ENCODE results near the gene EFNA3.

The EFNA3 gene

DNA sequence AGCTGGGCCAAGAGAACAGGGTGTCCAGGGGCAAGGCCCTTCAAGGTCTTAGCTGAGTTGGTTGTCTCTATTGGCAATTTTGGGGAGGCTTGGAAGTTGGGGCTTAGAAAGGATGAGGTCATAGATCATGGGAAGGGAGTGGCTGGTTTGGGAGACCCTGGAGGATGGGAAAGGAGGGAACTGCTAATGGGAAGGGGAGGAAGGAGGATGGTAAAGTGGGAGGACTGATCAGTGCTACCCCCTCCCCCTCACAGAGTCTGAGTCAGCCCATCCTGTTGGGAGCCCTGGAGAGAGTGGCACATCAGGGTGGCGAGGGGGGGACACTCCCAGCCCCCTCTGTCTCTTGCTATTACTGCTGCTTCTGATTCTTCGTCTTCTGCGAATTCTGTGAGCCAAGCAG is 10.0 kb upstream of the EFNA3 start:
- no peak for DNase-seq

DNA sequence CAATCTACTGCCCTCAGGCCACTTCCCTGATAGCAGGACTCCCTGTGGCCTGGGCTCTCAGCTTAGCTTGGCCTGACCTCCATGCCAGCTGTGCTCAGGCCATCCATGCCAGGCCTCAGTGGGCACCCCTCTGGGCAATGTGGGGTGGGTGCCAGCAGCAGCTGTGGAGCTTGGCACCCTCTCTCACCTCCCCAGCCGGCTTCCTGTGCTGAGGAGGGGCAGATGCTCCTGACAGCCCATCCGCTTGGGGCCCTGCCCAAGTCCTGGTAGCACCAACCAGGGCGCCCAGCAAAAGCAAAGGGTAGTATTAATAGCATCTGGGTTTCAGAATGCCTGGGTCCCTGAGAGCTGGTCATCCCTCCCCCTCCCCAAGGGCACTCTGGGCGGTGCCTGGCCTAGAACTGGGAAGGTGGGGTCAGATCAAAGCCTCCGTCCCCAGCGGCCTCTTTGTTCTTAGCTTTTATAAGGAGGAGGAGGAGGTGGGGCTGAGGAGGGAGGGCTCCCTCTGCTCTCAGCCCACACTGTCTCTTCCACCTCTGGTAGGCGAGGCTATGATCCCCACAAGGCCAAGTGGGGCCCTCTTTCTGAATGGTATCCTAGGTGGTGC is 9.0 kb upstream of the EFNA3 start:
- DNase-seq, result no peak

DNA sequence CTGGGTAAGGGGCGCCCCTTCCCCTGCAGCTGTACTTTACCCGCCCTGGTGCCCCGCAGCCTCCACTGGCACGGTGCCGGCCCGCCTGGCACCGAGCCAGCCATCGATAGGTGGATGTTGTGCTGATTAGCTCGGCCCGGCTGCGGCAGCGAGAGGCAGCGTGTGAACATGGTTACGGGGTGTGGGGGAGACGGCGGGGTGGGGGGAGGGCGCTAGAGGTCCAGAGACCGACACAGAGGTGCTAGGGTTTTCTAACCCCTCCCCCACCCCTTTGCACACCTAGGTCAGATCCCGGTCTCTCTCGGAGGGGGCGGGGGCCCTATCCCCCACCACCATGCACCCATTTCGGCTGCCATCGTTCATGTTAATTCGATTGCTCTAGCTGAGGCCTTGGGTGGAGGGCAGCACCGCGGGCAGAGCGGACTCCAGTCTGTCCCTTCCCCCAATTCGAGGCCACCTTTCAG is 8.4 kb upstream of the EFNA3 start:
- DNase-seq, result no peak

DNA sequence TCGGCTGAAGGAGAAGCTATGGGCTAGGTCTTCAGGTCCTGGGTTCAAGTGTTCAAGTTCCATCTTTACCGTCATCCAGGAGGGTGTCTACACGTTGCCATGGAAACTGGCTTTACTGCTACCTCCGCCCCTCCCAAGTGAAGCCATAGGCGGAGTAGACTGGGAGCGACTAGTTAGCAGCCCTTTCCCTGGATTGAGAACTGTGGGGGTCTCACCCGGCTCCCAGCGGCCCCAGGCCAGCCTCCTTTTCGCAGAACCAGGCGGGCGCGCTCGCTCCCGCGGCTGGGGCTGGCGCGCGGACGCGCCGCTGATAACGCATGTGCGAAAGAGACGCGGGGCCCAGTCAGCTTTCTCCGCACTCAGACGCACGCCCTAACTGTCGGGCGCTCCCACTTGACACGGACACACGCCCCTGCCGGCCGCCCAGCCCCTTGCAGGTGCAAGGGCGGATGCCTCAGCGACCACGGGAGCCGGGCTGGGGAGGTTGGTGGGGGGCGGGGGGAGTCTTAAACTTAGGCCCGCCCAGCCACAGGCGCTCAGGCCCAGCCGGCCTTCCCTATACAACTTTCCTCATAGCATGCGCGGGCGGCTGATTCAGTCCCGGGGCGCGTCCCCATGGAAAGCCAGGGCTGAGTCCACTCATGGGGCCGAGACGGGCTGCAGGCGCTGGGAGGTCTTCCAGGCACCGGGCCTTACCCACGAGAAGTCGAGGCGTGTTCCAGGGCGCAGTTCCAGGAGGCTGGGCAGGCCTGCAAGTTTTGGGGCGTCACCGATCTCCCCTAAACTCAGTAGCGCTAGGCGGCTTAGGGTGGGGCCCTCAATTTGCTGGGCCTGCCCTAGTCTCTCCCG is 7.7 kb upstream of the EFNA3 start:
- peak; percentile 80 for DNase-seq

DNA sequence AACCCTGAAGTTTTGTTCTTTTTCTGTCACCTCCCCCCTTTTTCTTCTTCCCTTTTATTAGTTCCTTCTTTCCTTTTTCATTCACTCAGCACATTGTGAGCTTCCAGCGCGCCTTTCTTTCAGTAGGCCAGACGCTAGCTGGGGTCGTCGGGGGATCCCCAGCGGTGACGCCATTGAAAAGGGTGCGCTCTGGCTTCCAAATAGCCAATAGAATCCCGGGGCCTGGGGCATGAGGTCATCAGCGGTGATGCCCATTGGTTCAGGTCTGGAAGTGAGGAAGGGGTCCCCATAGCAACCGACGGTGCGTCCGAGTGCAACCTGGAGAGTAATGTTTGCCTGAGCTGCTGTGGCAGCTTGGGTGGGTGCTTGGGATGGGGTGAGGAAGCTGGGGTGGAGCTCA is 6.9 kb upstream of the EFNA3 start:
- no peak for DNase-seq

DNA sequence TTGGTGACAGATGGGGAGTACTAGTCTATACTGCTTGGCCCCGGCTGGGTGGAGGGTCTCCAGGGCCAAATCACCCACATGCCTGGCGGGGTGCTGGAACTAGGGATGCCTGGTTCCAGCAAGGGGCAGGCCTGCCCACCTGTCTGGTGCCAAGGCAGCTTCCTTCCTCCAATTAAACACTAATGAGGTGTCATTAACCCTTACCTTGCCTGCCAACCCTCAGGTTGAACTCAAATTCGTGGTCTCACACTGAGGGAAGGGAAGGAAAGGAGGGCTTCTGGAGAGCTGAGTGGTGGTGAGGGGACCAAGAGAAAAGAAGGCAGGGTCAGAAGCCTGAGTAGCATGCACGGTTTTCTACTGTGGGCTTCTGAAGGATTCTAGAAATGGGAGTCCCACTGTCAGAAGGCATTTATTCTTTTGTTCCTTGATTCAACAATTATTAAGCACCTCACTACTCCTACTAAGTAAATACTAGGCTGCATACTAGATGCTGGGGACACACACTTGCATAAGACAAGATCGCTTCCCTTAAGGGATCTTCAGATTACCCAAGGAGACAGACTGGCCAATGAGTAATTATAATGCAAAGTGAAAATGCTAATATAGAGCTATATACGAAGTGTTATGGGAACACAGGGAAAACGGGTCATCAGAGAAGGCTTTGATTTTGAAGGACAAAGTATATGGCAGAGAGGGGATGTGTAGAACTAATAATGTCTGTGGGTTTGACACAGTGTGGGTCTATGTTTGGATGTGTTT is 5.9 kb upstream of the EFNA3 start:
- no peak for DNase-seq

DNA sequence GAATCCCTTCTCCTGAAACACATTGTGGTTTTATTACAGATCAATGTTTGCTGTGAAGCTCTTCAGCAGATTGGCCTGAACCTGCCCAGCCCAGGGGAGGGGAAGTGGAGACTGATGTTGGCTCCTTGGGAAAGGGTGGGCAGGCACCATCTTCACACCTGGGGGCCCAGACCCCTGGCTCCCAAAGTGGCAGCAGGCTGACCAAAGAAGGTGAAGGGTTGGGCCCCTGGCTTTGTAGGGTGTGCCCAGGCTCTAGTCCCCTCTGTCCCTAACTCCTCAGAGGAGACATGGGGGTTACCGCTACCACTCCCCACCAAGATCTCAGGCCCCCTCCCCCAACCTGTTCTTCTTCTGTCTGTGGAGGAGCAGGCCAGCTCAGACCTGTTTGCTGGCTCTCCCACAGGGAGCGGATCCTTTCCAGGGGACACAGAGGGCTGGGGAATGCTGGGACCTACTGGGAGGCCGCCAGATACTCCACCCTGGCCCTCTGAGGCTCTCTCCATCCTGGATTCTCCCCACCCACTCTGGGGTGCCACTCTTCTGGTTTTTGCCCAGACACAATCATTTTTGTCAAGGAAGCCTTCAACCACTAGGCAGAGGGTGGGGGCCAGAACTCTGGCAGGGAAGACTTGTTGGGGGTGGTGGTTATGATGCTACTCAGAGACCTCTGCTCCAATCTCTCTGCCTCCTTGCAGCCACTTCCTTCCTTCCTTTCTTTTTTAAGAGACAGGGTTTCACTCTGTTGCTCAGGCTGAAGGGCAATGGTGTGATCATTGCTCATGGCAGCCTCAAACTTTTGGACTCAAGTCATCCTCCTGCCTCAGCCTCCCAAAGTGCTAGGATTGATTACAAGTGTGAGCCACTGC is 5.0 kb upstream of the EFNA3 start:
- no peak for DNase-seq

DNA sequence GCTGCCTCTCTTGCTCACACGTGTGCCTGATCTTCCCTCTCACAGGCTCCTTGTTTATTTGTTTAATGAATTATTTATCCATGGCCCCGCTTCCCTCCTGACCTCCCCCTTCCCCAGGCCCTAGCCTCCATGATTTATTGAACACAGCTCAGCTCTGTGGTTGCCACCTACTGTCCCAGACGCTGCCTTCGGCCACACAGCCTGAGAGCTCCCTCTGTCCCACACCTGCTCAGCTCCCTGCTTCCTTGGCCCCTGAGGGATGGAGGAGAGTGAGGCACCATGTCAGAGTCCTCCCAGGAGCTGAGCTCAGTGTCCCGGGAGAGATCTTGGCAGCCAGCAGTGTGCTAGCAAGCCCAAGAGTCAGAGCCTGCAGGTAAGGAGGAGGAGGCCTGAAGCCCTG is 3.1 kb upstream of the EFNA3 start:
- DNase-seq, result no peak

DNA sequence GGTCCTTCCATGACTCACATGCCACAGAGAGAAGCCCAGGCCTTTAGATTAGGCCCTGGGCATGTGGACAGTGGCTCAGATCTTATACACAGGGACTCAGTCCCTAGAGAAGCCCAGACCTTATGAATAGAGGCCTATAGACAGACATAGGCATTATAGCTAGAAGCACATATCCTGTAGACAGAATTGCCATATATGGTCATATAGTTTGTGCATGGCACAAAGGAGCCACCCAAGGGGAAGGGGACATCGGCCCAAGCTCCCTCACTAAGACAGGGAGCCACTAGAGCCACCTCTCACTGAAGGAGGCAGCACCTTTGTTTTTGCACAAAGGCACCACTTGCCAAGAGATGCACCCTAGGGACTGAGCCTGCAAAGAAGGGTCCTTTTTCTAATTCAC is 2.3 kb upstream of the EFNA3 start:
- DNase-seq, result no peak

DNA sequence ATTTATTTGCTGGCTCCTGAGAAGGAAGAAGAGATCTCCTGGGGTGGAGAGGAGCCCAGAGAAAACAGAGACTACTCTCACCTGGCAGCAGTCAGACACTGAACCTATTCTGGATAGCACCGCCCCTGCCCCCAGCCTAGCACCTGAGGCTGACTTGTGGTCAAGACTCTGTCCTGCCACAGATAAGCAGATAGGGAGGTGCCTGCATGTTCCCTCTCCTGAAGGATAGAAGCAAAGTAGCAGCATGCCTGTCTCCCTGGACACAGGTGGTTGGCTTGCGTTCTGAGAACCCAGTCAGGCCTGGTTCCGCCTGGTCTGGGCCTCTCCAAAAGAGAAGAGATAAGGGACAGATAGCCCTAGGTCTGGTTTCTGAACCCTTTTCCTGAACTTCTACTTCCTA is 1.3 kb upstream of the EFNA3 start:
- DNase-seq, result no peak

DNA sequence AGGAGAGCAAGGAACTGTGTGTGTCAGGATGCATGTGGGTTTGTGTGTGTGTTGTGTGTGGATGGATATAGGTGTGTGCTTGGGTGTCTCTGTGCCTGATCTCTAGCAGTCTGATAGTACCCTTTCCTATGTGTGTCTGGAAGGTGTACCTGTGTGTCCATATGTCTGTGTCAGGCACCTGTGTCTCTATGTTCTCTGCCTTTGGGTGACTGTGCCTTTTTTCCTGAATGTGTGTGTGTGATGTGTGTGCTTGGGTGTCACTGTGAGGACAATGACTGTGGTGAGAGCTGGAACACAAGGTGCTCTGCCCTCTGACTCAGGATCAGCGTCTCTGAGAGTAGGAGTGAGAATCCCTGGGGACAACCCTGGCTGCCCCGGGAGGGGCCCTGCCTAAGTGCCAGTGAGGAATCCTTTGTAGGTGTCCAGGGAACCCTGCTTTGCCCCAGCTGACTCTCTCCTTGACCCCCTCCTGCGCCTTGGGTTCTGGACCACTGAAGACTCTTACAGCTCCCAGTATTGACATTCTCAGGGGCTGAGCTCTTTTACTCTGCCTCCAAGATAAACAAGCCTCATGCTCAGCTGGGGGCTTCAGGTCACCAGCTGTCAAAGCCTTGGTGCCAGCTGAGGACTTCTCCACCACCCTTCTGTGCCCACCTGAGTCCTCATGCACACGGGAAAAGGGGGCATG is 735 bp upstream of the EFNA3 start:
- no peak for DNase-seq

DNA sequence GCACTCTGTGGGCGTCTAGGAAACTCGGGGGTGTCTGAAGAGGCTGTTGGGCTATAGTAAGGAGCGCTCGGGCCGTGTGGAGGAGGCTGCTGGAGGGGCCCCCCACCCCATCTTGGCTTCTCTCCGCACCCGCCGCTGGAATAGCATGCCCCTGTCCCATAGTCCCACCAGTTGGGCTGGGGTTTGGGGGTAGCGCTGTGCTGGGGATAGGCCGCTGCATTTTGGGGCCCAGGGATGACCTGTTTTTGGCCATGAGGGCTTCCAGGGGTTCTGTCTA is 511 bp downstream of the EFNA3 start:
- no peak for DNase-seq

DNA sequence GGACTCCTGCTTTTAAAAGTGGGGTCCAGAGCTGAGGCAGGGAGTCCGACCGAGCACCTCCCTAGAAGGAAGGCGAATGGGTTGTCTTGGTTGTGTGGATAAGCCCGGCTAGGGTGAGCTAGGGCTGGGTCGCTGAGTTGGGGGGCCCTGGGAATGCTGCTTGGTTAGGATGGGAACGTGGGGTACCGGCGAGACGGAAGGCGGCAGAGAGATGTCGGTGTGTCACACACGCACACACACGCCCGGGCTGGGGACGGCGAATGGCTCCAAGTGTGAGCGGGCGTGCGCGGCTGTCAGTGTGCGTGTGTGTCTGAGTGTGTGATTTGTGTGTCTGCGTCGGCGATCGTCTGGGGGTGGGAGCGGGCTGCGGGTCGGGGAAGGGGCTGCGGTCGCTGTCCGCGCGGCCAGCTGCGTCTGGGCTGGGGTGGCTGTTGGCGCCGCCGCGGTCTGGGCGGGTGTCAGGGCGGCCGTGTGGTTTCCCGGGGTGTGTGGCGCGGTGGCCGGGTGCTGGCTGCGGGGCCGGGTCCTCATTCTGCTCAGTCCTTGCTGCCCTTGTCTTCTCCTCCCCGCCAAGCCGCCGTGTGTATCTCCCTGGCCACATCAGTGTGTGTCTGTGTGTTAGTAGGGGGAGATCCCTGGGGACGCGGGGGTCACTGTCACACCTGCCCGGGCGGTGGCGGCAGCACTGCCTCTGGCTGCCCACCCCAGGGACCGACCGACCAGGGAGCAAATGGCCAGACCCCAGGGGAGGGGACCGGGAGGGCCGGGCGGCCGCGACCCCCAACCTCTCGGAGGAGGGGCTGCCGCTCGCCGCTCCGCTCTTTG is 1.1 kb downstream of the EFNA3 start:
- DNase-seq, result no peak

DNA sequence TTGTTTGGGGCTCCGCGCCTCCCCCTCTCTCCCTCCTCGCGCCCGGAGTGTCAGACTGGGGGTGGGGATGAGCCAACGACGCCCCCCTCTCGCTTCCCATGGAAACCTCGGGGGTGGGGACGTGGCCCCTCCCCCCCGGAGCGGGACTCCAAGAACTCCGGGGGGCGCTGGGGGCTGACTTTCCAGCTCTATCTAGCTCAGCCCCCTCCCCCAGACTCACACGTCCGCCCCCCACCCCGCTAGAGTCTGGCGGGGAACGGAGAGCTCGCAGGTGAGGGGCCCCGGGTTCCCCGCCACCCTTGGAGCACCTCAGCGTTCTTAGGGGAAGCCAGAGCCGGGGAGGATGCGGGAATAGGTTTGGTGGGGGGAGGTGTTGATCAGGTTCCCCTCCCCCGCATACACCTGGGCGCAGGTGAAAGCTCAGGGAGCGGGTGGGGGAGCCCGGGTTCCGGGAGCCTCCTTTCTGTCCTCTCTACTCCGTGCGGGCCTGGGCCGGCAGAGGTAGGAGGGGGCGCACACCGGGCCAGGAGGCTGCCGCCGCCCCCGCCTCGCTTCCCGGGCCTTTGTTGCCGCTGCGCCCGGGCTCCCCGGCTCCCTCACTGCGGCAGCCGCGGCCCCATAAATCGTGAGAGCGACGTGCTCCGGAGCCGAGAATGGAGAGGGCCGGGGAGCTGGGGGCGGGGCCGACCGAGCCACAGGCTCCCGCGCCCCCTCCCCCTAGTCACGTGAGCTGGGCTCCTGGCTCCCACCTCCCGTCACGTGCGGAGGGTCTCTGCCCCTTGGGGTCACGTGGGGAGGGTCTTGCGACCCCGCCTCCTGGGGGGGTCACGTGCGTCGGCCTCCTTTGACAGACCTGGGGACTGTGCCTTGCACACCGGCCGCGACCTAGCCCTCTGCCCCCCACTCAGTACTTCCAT is 1.9 kb downstream of the EFNA3 start:
- DNase-seq, result no peak

DNA sequence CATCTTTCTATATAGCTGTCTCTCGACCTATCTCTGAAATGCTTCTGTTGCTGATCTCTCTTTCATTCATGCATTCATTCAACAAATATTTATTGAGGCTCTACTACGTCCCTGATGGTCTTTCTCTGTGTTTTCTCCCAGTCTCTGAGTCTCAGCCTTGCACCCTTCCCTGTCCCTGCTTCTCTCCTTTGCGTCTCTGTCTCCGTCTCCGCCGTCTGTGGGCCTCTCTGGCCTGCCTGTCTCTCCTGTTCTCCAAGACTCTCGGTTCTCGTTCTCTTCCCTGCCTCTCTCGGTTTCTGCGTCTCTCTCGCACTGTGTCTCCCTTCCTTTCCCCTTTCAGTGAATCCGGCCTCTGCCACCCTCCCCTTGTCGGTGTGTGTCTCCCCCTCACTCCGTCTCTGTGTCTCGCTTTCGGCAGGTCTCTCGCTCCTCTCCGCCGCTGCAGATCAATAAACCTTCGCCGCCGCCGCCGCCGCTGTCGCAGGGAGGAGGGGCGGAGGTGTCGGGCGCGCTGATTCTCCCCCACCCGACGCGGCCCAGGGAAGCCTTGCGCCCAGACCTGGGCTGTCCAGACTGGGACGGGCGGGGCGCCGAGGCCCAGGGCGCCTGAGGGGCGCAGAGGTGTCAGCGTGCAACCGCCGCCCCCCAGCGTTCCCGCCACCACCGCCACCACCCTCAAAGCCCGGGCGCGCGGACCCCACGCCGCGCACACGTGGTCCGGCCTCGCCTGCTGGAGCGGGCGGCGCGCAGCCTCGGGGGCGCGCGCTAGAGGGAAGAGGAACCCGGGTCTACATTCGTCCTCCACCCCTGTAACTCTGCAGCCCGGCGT is 3.0 kb downstream of the EFNA3 start:
- DNase-seq, result no peak

DNA sequence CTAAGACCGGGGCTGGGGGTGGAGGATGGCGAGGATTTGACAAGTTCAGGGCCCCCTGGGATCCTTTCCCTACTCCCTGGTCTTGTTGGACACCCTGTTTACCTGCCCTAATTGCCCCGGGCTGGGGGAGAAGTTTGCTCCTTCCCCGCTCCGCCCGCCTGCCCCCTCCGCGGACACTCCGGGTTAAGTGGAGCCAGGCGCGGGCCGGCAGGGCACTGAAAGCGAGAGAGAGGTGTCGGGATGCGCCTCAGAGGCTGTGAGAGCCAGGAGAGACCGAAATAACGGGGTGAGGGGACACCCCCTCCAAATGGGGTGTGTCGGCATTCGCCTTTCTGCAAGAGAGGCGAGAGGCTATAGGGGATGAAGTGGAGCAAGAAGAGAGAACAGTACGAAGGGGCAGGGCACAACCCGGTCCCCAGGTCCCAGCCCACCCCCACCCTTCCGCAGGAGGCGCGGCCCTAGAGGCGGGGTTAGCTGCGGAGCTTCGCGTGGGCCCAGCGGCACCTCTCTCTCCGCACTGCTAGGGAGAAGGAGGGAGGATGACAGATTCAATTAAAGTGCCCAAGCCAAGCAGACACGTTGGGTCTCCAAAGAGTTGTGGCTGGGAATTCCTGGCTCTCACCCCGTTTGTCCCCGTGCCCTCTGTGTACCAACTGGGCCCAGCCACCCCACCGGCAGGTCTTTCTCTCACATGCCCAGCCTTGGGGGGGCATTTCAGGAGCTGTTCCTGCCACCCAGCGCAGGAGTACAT is 3.8 kb downstream of the EFNA3 start:
- DNase-seq, result no peak

DNA sequence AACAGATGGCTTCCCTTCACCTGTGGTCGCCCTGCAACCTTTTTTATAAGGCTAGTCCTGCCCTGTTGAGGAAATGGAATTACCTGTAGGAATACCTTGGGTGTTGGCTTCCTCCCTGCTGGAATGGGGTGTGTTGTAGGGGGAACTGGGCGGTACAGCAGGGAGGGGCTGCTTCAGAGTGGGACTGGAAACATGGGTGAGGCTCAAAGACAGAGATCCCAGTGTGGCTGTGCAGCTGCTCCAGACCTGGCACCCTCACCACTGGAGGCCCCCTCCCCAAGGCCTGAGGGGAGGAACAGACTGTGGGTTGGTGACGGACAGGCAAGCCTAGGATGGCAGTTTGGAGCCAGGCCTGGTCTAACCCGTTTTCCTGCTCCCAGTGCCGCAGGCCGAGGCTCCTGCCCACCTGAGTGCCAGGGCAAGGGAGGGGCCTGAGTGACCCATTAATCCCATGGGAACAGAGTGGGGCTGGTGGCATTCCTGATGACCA is 4.5 kb downstream of the EFNA3 start:
- DNase-seq, result no peak

DNA sequence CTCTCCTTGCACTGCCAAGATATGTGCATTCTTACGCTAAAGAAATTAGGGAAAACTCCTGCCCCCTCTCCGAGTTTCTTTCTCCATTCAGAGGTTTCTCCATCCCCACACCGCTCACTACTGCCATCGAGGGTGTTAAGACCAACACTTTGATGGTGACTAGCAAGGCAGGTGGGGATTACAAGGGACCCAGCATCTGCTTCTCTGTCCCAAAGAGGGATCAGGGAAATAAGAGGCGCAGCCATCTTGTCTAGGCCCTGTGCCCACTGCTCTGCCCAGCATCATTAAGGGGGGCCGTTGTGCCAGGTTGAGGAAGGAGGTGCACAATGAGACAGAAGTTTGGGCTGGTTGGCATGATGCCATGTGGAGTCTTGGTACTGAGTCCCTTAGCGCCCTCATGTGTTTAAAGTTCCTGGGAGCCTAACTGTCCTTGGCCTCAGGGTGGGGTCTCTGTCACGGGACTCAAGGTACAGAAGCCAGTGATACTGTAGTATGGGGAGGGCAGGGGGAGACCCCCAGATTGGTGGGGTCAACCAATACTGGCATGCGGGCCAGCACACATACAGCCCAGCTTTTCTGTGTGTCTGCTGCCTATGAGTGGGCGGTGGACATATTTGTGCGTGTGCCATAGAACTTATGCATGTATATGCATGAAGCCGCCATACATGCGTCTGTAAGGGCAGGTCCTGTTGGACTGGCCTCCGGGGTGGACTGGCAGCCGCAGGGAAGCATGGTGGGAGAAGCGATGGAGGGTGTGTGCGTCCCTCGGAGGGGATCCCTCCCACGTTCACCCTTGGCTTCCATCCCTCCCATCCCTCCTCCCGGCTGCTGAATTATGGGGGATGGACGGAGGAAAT is 5.5 kb downstream of the EFNA3 start:
- DNase-seq, result no peak

Data from NCI-H226 (cell line).